Measurements from ENCODE around the gene EEF1A1.
"Not testable (repeated sequence)": the region's sequence is repeated elsewhere in the genome, so short reads cannot be mapped to it uniquely, and the experiment has no call there.

DNA sequence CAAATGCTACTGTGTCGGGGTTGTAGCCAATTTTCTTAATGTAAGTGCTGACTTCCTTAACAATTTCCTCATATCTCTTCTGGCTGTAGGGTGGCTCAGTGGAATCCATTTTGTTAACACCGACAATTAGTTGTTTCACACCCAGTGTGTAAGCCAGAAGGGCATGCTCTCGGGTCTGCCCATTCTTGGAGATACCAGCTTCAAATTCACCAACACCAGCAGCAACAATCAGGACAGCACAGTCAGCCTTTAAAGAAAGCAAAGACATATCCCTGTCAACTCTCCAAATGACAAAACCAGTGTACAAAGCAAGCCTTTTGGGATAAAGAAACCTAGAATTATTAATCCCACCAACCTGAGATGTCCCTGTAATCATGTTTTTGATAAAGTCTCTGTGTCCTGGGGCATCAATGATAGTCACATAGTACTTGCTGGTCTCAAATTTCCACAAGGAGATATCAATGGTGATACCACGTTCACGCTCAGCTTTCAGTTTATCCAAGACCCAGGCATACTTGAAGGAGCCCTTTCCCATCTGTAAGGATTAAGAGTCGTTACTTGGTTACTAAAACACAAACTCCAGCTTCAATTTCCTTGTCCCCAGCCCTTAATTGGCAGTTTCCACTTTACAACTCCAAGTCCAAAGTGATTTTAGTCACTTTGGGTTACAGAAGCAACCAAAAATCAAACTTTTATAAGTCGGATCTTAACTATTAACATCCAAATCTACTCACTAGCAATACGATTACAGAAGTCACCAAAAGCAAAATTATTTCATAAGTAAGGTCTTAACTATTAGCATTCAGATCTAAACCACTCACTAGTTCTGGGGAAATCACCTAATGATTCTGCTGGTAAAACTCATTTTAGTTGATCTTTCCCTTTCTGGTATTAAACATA, 1.6 kb downstream of the EEF1A1 start:
- TF ChIP-seq POLR2A (IDR thresholded peaks at IDR 0.05): not testable (repeated sequence)
- TF ChIP-seq, protein P1, sequence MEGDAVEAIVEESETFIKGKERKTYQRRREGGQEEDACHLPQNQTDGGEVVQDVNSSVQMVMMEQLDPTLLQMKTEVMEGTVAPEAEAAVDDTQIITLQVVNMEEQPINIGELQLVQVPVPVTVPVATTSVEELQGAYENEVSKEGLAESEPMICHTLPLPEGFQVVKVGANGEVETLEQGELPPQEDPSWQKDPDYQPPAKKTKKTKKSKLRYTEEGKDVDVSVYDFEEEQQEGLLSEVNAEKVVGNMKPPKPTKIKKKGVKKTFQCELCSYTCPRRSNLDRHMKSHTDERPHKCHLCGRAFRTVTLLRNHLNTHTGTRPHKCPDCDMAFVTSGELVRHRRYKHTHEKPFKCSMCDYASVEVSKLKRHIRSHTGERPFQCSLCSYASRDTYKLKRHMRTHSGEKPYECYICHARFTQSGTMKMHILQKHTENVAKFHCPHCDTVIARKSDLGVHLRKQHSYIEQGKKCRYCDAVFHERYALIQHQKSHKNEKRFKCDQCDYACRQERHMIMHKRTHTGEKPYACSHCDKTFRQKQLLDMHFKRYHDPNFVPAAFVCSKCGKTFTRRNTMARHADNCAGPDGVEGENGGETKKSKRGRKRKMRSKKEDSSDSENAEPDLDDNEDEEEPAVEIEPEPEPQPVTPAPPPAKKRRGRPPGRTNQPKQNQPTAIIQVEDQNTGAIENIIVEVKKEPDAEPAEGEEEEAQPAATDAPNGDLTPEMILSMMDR (IDR thresholded peaks at IDR 0.05): not testable (repeated sequence)
